ENCODE data around the gene TRIM74.
"Not testable (repeated sequence)": the region's sequence is repeated elsewhere in the genome, so short reads cannot be mapped to it uniquely, and the experiment has no call there.

The TRIM74 gene

GRCh38 chr7:72968980-72969516, at the start of gene TRIM74:
Gene TRIM74, minus strand, starts transcription at chr7:72969466. Its CDS starts 3,309 bp downstream, at chr7:72966157.
- DNase-seq (ENCODE audit: low read depth in 2 of 2, low spot score in 1 of 2): not testable (repeated sequence)

DNA sequence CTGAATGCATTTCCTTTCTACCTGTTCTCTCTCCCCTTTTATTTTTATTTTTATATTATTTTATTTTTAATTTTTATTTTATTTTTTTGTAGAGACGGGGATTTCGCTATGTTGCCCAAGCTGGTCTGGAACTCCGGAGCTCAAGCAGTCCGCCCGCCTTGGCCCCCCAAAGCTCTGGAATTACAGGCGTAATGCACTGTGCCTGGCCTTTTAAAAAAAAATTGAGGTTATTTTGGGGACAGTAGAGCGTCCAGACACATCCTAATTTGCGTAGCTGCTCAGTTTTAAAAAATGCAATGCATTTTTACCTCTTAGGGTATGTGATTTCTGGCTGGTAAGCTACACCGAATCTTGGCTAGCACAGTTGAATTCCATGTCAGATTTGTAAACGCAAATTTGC, 37.2 kb upstream of the TRIM74 start:
- DNase-seq (ENCODE audit: low read depth in 2 of 2, low spot score in 1 of 2): not testable (repeated sequence)

DNA sequence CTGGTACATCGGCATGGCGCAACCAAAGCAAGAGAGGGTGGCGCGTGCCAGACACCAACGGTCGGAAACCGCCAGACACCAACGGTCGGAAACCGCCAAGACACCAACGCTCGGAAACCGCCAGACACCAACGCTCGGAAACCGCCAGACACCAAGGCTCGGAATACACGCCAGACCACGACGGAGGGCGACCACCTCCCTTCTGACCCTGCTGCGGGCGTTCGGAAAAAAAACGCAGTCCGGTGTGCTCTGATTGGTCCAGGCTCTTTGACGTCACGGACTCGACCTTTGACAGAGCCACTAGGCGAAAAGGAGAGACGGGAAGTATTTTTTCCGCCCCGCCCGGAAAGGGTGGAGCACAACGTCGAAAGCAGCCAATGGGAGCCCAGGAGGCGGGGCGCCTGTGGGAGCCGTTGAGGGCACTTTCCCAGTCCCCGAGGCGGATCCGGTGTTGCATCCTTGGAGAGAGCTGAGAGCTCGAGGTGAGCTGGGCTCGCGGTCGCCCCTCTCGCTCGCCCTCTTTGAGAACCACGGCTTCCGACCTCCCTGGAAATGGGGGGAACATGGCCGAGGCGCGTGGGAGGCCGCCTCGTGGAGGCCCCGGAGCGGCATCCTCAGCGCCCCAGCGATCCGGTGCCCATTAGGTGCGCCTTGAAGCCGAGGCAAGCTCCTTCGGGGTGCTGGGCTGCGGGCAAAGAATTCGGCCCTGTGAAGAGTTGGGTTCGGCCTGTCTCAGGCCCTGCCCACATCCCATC, 36.6 kb upstream of the TRIM74 start:
- peak; percentile 77 to 86 for DNase-seq (ENCODE audit: low read depth in 2 of 2, low spot score in 1 of 2)

DNA sequence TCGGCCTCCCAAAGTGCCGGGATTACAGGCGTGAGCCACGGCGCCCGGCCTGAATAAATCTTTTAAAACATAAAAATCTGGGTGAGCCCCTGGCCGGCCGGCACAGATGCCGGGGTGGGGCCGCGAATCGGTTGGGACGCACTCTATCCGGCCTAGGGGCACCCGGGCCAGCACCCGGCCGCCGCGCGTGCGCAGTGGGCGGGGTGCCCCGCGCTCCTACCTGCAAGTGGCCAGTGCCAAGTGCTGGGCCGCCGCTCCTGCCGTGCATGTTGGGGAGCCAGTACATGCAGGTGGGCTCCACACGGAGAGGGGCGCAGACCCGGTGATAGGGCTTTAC, 36.1 kb upstream of the TRIM74 start:
- DNase-seq (ENCODE audit: low read depth in 2 of 2, low spot score in 1 of 2): peak in 1 of 2 donors; percentile 37

DNA sequence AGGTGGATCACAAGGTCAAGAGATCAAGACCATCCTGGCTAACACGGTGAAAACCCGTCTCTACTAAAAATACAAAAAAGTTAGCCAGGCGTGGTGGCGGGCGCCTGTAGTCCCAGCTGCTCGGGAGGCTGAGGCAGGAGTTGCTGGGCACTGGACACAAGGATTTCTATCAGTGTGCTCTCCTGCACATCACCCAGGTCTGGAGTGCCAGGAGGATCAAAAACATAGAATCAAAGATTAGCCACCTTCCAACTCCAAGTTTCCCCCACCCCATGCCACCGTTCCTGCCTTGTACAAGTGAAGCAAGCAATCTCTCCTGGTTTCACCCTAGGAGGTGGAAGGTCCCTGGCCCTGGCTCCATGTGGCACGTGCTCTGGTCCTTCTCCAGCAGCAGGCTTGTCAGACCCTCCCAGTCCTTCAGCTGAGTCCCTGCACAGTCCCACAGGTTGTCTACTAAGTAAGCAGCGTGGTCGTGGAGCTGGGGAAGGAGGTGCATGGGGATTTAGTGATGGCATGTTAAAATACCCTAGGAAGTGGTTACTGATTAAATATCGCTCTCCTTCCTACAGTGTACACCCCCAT, 28.7 kb upstream of the TRIM74 start:
- DNase-seq (ENCODE audit: low read depth in 2 of 2, low spot score in 1 of 2): not testable (repeated sequence)

- not testable (repeated sequence) for DNase-seq (ENCODE audit: low read depth in 2 of 2, low spot score in 1 of 2)
Observed at GRCh38 chr7:72997447-72997846, 28.2 kb upstream of the TRIM74 start.

DNA sequence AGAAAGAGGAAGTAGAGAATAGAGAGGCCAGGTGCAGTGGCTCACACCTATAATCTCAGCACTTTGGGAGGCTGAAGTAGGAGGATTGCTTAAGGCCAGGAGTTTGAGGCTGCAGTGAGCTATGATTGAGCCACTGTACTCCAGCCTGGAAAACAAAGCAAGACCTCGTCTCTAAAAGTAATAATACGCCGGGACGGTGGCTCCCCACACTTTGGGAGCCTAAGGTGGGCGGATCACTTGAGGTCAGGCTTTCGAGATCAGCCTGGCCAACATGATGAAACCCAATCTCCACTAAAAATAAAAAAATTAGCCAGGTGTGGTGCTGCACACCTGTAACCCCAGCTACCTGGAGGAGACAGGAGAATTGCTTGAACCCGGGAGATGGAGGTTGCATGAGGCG, 26.2 kb upstream of the TRIM74 start:
- DNase-seq (ENCODE audit: low read depth in 2 of 2, low spot score in 1 of 2): not testable (repeated sequence)

DNA sequence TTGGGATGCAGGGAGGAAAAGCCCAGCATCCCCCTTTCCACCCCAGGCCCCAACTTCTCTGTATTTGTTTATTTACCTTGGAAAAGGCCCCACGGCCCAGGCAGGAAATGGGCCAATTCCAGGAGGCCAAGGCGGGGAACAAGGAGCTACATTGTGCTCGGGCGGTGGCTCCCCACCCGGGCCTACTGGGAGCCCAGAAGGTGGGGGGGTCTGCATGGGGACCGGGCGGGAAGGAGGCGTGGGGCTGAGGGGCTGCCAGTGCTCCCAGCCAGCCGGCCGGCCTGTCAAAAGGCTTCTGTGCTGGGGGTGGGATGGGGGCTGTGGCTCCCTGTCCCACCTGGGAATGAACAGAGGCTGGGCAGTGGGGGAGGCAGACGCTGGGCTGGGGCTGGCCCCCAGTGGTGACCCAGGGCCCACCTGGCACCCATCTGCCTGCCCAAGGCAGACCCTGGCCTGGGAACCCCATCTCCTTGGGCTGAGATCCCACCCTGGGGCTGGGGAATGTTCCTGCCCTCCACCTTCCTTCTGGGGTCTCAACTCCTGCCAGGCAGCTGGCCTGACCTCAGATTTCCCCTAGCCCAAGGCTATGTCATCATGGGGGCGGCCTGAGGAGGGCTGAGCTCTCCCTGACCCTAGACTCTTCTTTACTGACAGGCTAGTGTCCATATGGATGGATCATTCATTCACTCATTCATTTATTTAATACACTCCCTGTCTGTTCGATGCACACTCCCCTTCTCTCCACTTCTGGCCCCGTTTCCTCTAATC, 21.1 kb upstream of the TRIM74 start:
- not testable (repeated sequence) for DNase-seq (ENCODE audit: low read depth in 2 of 2, low spot score in 1 of 2)

DNA sequence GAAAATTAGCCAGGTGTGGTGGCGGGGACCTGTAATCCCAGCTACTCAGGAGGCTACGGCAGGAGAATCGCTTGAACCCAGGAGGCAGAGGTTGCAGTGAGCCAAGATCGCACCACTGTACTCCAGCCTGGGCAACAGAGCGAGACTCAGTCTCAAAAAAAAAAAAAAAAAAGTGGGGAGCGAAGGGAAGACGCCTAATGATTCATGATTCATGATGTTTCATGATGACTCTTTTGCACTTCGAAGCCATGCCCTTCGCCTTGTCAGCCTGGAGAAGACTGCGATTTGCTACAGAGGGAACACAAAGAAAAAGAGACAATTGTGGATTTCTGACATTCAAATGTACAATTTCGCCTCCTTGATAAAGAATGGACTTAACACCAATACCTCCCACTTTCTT, 12.8 kb upstream of the TRIM74 start:
- not testable (repeated sequence) for DNase-seq (ENCODE audit: low read depth in 2 of 2, low spot score in 1 of 2)

GRCh38 chr7:72980382-72980781, 11.1 kb upstream of the TRIM74 start:
- DNase-seq (ENCODE audit: low read depth in 2 of 2, low spot score in 1 of 2): not testable (repeated sequence)

- not testable (repeated sequence) for DNase-seq (ENCODE audit: low read depth in 2 of 2, low spot score in 1 of 2)
Observed at GRCh38 chr7:72976434-72976833, 7.2 kb upstream of the TRIM74 start.

DNA sequence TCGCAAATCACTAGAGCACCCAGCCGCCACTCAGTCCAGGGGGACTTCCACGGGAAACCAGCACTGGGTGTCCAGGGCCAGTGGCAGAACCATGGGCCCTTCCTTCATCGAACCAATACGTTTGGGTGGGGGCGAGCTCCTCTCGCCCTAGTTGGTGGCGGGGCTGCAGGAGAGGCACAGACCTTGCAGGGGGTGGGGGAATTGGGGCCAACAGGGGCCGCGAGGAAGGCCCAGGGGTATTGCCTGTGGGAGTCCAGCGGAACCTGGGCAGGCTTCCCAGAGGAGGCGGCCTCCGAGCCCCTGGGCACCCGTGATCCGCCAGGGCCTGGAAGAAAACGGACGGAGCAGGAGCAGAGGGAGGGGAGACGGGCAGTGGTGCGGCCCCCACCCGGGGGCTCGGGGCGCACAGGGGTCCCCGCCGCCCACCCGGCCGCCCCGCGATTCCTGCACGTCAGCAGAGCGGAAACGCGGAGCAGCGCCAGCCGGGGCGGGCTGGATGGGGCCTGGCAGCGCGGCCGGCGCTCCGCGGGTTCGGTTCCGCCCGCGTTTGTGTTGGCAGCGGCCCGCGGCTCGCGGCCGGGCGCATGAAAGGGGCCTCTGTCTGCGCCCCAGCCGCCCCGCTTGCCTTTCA, 6.5 kb upstream of the TRIM74 start:
- not testable (repeated sequence) for DNase-seq (ENCODE audit: low read depth in 2 of 2, low spot score in 1 of 2)

DNA sequence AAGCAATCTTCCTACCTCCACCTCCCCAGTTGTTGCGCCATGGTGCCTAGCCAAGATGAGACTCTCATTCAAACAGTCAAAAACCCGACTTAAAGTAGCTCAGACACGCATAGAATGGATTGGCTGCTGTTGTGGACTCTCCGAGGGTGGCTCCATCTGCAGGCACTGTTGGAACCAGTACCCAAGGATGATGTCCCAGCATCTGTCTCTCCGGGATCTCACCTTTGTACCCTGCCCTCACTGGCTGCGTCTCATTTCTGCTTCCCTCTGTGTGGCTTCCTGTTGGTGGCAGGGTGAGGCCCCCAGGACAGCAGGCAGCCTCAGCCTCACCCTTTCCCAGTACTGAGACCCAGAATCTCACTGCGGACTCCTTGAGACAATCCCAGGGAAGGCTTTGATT, 5.5 kb upstream of the TRIM74 start:
- DNase-seq (ENCODE audit: low read depth in 2 of 2, low spot score in 1 of 2): not testable (repeated sequence)

- DNase-seq (ENCODE audit: low read depth in 2 of 2, low spot score in 1 of 2): not testable (repeated sequence)
Observed at GRCh38 chr7:72971505-72971904, 2.2 kb upstream of the TRIM74 start.

DNA sequence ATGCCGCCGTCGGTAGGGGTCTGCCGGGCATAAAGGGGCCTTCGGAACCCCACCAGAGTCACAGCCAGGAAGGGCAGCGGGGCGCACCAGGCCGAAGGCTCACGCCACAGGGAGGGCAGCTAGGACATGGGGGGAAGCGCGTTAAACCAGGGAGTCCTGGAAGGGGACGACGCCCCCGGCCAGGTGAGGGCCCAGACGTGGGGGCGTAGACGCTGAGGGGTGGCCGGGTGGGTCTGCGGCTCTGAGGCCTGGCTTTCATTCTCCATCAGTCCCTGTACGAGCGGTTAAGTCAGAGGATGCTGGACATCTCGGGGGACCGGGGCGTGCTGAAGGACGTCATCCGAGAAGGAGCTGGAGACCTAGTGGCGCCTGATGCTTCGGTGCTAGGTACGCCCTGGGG, 422 bp upstream of the TRIM74 start:
- not testable (repeated sequence) for DNase-seq (ENCODE audit: low read depth in 2 of 2, low spot score in 1 of 2)

DNA sequence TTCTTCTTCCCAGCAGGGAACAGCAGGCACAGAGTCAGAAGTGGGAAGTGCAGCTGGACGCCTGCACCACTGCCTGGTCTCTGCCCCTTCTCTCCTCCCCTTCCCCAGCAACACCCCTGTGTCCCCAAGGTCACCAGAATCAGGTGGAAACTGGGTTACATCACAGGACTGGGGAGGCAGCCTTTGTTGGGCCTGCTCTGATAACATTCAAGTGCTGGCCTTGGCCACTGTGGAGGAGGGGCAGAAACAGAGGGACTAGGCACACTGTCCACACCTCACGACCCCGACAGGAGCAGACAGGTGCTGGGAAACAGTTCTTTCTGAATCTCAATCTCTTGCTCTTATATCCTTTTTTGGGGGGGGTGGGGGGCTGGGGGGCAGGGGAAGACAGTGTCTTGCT, 2.4 kb downstream of the TRIM74 start:
- not testable (repeated sequence) for DNase-seq (ENCODE audit: low read depth in 2 of 2, low spot score in 1 of 2)

GRCh38 chr7:72965186-72965975, 3.9 kb downstream of the TRIM74 start:
- not testable (repeated sequence) for DNase-seq (ENCODE audit: low read depth in 2 of 2, low spot score in 1 of 2)

DNA sequence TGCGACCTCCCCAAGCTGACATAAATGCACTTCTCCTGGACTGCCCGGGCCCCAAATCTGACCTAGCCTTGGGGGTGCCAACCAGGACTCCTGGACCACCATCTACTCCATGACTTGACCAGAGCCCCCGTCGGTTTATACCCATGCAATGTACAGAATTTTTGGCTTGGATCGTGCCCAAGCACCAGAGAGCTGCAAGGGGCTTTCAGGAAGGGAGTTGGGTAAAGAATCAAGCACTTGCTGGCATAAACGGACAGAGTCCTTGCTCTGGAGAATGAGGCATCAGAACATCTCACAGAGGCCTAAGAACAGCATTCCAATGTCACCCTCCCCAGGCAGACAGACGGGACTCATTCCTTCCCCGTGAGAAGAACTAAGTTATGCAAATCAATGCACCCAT, 6.2 kb downstream of the TRIM74 start:
- DNase-seq (ENCODE audit: low read depth in 2 of 2, low spot score in 1 of 2): not testable (repeated sequence)

GRCh38 chr7:72961346-72961650, 8.0 kb downstream of the TRIM74 start:
- not testable (repeated sequence) for DNase-seq (ENCODE audit: low read depth in 2 of 2, low spot score in 1 of 2)

GRCh38 chr7:72960626-72961345, 8.5 kb downstream of the TRIM74 start:
- DNase-seq (ENCODE audit: low read depth in 2 of 2, low spot score in 1 of 2): not testable (repeated sequence)

Measured in stimulated activated CD8-positive, alpha-beta memory T cell treated with anti-CD3 and anti-CD28 coated beads, Interleukin-4, amount 100 ng/mL, for 4 hours (primary cell).